CD4-positive, alpha-beta memory T cell (primary cell): Measurements from ENCODE around the gene MAU2. TPM values are rescaled to one million over a fixed set of nuclear protein-coding genes. Genes with fewer than 3 reads are reported as not detected.

ENCODE experiments used
- CTCF ChIA-PET: fragments of 350-600 bp; sonication (Branson Sonifier 250); formaldehyde crosslinking; loops from one replicate; lab custom pipeline; 2021; ENCODE audit warnings: inconsistent platforms; ENCODE audit not compliant: partially characterized antibody; lab: Charles Lee
- POLR2A ChIA-PET: fragments of 350-600 bp; sonication (Branson Sonifier 250); formaldehyde crosslinking; loops from one replicate; lab custom pipeline; 2021; ENCODE audit not compliant: partially characterized antibody; lab: Charles Lee
- DNase-seq, 5 donors: peaks; one replicate each; pipeline versions ENCODE4 v3.0.0 to v3.0.0-alpha.2; 2020 to 2022; ENCODE audit warnings: mixed read lengths in 1 of 5
- H3K27ac ChIP-seq: one replicate; pipeline ENCODE4 v1.7.0; 2013; ENCODE audit warnings: low read depth, low read length
- H3K27me3 ChIP-seq: 2 replicates; pipeline ENCODE4 v1.7.0; 2013; ENCODE audit warnings: mild to moderate bottlenecking, low read length, moderate library complexity; ENCODE audit not compliant: insufficient read depth
- H3K36me3 ChIP-seq: 2 replicates; pipeline ENCODE4 v1.7.0; 2013; ENCODE audit warnings: mild to moderate bottlenecking, low read length, moderate library complexity; ENCODE audit not compliant: insufficient read depth
- H3K4me1 ChIP-seq: 2 replicates; pipeline ENCODE4 v1.7.0; 2013; ENCODE audit warnings: mild to moderate bottlenecking, low read length, moderate library complexity; ENCODE audit not compliant: insufficient read depth
- H3K4me3 ChIP-seq, 2 donors: one replicate each; pipeline ENCODE4 v1.7.0; 2013; ENCODE audit warnings: low read length in 2 of 2, mild to moderate bottlenecking in 1 of 2
- H3K9me3 ChIP-seq, 2 donors: one replicate each; pipeline ENCODE4 v1.7.0; 2013; ENCODE audit warnings: low read length in 2 of 2, control low read depth in 1 of 2; ENCODE audit not compliant: control insufficient read depth in 1 of 2
- H3K27ac Mint-ChIP-seq, 7 donors: one replicate each; pipeline ENCODE4 v1.8.0; 2020 to 2021; ENCODE audit warnings: mixed read lengths in 7 of 7, mild to moderate bottlenecking in 6 of 7, inconsistent platforms in 3 of 7, moderate library complexity in 3 of 7
- H3K27me3 Mint-ChIP-seq, 2 donors: one replicate each; pipeline ENCODE4 v1.8.0; 2020 to 2021; ENCODE audit warnings: mixed read lengths in 2 of 2
- H3K36me3 Mint-ChIP-seq, 2 donors: one replicate each; pipeline ENCODE4 v1.8.0; 2020 to 2021; ENCODE audit warnings: mixed read lengths in 2 of 2, inconsistent platforms in 1 of 2, mild to moderate bottlenecking in 1 of 2
- H3K4me1 Mint-ChIP-seq, 4 donors: one replicate each; pipeline ENCODE4 v1.8.0; 2020 to 2021; ENCODE audit warnings: mixed read lengths in 4 of 4, mild to moderate bottlenecking in 1 of 4
- H3K4me3 Mint-ChIP-seq, 8 donors: one replicate each; pipeline ENCODE4 v1.8.0; 2020 to 2021; ENCODE audit warnings: mixed read lengths in 8 of 8, mild to moderate bottlenecking in 7 of 8, moderate library complexity in 6 of 8, inconsistent platforms in 3 of 8
- H3K9me3 Mint-ChIP-seq, 8 donors: one replicate each; pipeline ENCODE4 v1.8.0; 2020 to 2021; ENCODE audit warnings: mixed read lengths in 8 of 8, mild to moderate bottlenecking in 5 of 8, inconsistent platforms in 3 of 8, moderate library complexity in 1 of 8
- intact Hi-C: fragments of 100-400 bp; cut with micrococcal nuclease; formaldehyde crosslinking; loops from one replicate; pipeline ENCODE4 v1.15.1; 2023
- polyA plus RNA-seq, 2 donors: library from polyadenylated mRNA; unstranded; fragments of 300-500 nt; fragmentation: Illumina TruSeq; gene quantifications; one replicate each; pipeline ENCODE4 v1.2.3, GENCODE V29; 2021
- total RNA-seq, 2 experiments: library from RNA; stranded (reverse); gene quantifications; one replicate each; pipeline ENCODE4 v1.2.3, GENCODE V29; 2021

Gene MAU2
- total and polyA plus RNA-seq, 4 experiments from 2014 or later = 18.1 to 155 (median 86.5) TPM

GRCh38 chr19:19382118-19382517, 61.5 kb downstream of the MAU2 start:
- Histone ChIP-seq H3K4me3 (no peak overlapping the region), H3K27ac (no peak overlapping the region), H3K27me3 (no peaks in the 10 kb centered on the region), H3K36me3 (no peaks in the 10 kb centered on the region), H3K4me1 (peaks cover 17% of the 10 kb centered on the region), H3K9me3 (no peaks in the 10 kb centered on the region)
- ChIA-PET POLR2A (interaction anchor here (0.7 kb wide), 1 partner anchor 107 kb away, joined by 4 read pairs; no protein-coding TSS in a partner anchor), CTCF (no interaction called here)
- peaks cover 2 to 15% (median 5%) of the 10 kb centered on the region in 4 donors for H3K4me1 Mint-ChIP-seq
- no peaks in the 10 kb centered on the region for H3K27me3 Mint-ChIP-seq
- peaks cover 0 to 8% of the 10 kb centered on the region in 2 donors for H3K36me3 Mint-ChIP-seq
- H3K4me3 Mint-ChIP-seq = peak overlapping the region in 4 of 8 donors; percentile 24 to 57 (median 36)
- no peak overlapping the region for H3K27ac Mint-ChIP-seq
- H3K9me3 Mint-ChIP-seq = no peaks in the 10 kb centered on the region
- intact Hi-C loops = no loop called here
- no peak for DNase-seq

- peaks cover 41% of the 10 kb centered on the region for H3K4me1 ChIP-seq
- H3K9me3 ChIP-seq = no peaks in the 10 kb centered on the region
- POLR2A ChIA-PET = interaction anchor here (1.4 to 2.1 kb wide), 9 partner anchors 10 to 131 kb away, joined by 3 to 49 read pairs (median 14); partner anchors contain the start of genes GATAD2A, NDUFA13 and TSSK6
- H3K36me3 ChIP-seq = no peaks in the 10 kb centered on the region
- H3K27ac Mint-ChIP-seq = peak overlapping the region in 5 of 7 donors; percentile 46 to 97 (median 60)
- H3K4me1 Mint-ChIP-seq = peaks cover 22 to 39% (median 28%) of the 10 kb centered on the region in 4 donors
- H3K4me3 ChIP-seq = peak overlapping the region; percentile 52 to 57
- H3K36me3 Mint-ChIP-seq = peaks cover 0 to 8% of the 10 kb centered on the region in 2 donors
- CTCF ChIA-PET = interaction anchor here (1.3 to 2.1 kb wide), 4 partner anchors 21 to 106 kb away, joined by 4 to 9 read pairs (median 4); partner anchors contain the start of gene GATAD2A
- H3K4me3 Mint-ChIP-seq = peak overlapping the region; percentile 80 to 97 (median 91)
- no peaks in the 10 kb centered on the region for H3K9me3 Mint-ChIP-seq
- H3K27me3 ChIP-seq = no peaks in the 10 kb centered on the region
- no peak for DNase-seq
- intact Hi-C loops = loop anchor here (2.0 kb wide), 1 partner anchor 20 kb away; no protein-coding TSS in a partner anchor
- no peaks in the 10 kb centered on the region for H3K27me3 Mint-ChIP-seq
- no peak overlapping the region for H3K27ac ChIP-seq
Observed at GRCh38 chr19:19384486-19384885, 63.9 kb downstream of the MAU2 start.

GRCh38 chr19:19385131-19385895, 64.7 kb downstream of the MAU2 start:
- no peaks in the 10 kb centered on the region for H3K9me3 Mint-ChIP-seq
- ChIA-PET CTCF (interaction anchor here (0.7 to 2.1 kb wide), 9 partner anchors 12 to 131 kb away, joined by 3 to 9 read pairs (median 4); partner anchors contain the start of genes GATAD2A and NDUFA13), POLR2A (interaction anchor here (0.6 to 2.1 kb wide), 19 partner anchors 9 to 803 kb away, joined by 3 to 49 read pairs (median 5); partner anchors contain the start of genes GATAD2A, NDUFA13 and TSSK6)
- intact Hi-C loops = loop anchor here (1.0 to 2.0 kb wide), 5 partner anchors 12 to 193 kb away; partner anchors contain the start of genes BORCS8, GATAD2A and RFXANK
- Histone ChIP-seq H3K4me1 (peaks cover 48% of the 10 kb centered on the region), H3K4me3 (peak overlapping the region; percentile 52 to 57), H3K36me3 (no peaks in the 10 kb centered on the region), H3K9me3 (no peaks in the 10 kb centered on the region), H3K27me3 (no peaks in the 10 kb centered on the region), H3K27ac (peak overlapping the region; percentile 85)
- H3K36me3 Mint-ChIP-seq = peaks cover 0 to 8% of the 10 kb centered on the region in 2 donors
- H3K4me3 Mint-ChIP-seq = peak overlapping the region; percentile 87 to 97 (median 94)
- H3K4me1 Mint-ChIP-seq = peaks cover 25 to 47% (median 35%) of the 10 kb centered on the region in 4 donors
- no peaks in the 10 kb centered on the region for H3K27me3 Mint-ChIP-seq
- DNase-seq = peak; percentile 99 to 100 (median 99)
- peak overlapping the region; percentile 90 to 97 (median 94) for H3K27ac Mint-ChIP-seq

GRCh38 chr19:19385896-19386869, 65.6 kb downstream of the MAU2 start:
- Mint-ChIP-seq H3K4me1 (peaks cover 32 to 56% (median 43%) of the 10 kb centered on the region in 4 donors), H3K27me3 (no peaks in the 10 kb centered on the region), H3K4me3 (peak overlapping the region; percentile 93 to 98 (median 94)), H3K9me3 (no peaks in the 10 kb centered on the region), H3K36me3 (peaks cover 0 to 8% of the 10 kb centered on the region in 2 donors), H3K27ac (peak overlapping the region; percentile 93 to 97 (median 95))
- Histone ChIP-seq H3K4me3 (peak overlapping the region; percentile 57 to 86), H3K27me3 (no peaks in the 10 kb centered on the region), H3K27ac (peak overlapping the region; percentile 85), H3K4me1 (peaks cover 57% of the 10 kb centered on the region), H3K9me3 (no peaks in the 10 kb centered on the region), H3K36me3 (no peaks in the 10 kb centered on the region)
- ChIA-PET POLR2A (interaction anchor here (0.6 to 2.1 kb wide), 18 partner anchors 8 to 804 kb away, joined by 3 to 49 read pairs (median 6); partner anchors contain the start of genes GATAD2A, NDUFA13 and TSSK6), CTCF (interaction anchor here (0.7 to 2.1 kb wide), 9 partner anchors 13 to 130 kb away, joined by 3 to 9 read pairs (median 4); partner anchors contain the start of genes GATAD2A and NDUFA13)
- intact Hi-C loops = loop anchor here (1.0 to 2.0 kb wide), 5 partner anchors 13 to 194 kb away; partner anchors contain the start of genes BORCS8, GATAD2A and RFXANK
- peak in 2 of 5 donors; percentile 21 to 67 for DNase-seq

GRCh38 chr19:19387108-19387507, 66.5 kb downstream of the MAU2 start:
- H3K27me3 ChIP-seq = no peaks in the 10 kb centered on the region
- H3K27me3 Mint-ChIP-seq = no peaks in the 10 kb centered on the region
- POLR2A ChIA-PET = interaction anchor here (1.0 to 2.4 kb wide), 4 partner anchors 9 to 18 kb away, joined by 3 to 16 read pairs (median 3); partner anchors contain the start of gene GATAD2A
- peak overlapping the region; percentile 85 for H3K27ac ChIP-seq
- no peak for DNase-seq
- H3K36me3 Mint-ChIP-seq = peaks cover 0 to 8% of the 10 kb centered on the region in 2 donors
- H3K36me3 ChIP-seq = no peaks in the 10 kb centered on the region
- H3K4me3 ChIP-seq = peak overlapping the region; percentile 33 to 57
- no peaks in the 10 kb centered on the region for H3K9me3 ChIP-seq
- peak overlapping the region; percentile 92 to 98 (median 94) for H3K4me3 Mint-ChIP-seq
- CTCF ChIA-PET = interaction anchor here (0.6 to 1.7 kb wide), 2 partner anchors 66 to 103 kb away, joined by 3 to 5 read pairs; no protein-coding TSS in a partner anchor
- intact Hi-C loops = no loop called here
- H3K4me1 Mint-ChIP-seq = peaks cover 36 to 65% (median 49%) of the 10 kb centered on the region in 4 donors
- peak overlapping the region; percentile 93 to 97 (median 95) for H3K27ac Mint-ChIP-seq
- H3K9me3 Mint-ChIP-seq = no peaks in the 10 kb centered on the region
- peaks cover 66% of the 10 kb centered on the region for H3K4me1 ChIP-seq
